ENCODE measurements around the gene CALHM5.

GRCh38 chr6:116572162-116572561, 60.7 kb downstream of the CALHM5 start:
- TF ChIP-seq, protein P1, sequence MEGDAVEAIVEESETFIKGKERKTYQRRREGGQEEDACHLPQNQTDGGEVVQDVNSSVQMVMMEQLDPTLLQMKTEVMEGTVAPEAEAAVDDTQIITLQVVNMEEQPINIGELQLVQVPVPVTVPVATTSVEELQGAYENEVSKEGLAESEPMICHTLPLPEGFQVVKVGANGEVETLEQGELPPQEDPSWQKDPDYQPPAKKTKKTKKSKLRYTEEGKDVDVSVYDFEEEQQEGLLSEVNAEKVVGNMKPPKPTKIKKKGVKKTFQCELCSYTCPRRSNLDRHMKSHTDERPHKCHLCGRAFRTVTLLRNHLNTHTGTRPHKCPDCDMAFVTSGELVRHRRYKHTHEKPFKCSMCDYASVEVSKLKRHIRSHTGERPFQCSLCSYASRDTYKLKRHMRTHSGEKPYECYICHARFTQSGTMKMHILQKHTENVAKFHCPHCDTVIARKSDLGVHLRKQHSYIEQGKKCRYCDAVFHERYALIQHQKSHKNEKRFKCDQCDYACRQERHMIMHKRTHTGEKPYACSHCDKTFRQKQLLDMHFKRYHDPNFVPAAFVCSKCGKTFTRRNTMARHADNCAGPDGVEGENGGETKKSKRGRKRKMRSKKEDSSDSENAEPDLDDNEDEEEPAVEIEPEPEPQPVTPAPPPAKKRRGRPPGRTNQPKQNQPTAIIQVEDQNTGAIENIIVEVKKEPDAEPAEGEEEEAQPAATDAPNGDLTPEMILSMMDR (conservative IDR thresholded peaks at IDR 0.05 in 1 of 2, IDR thresholded peaks at IDR 0.05 in 1 of 2; ENCODE audit: extremely low read depth in 1 of 2, insufficient read depth in 1 of 2, low read depth in 1 of 2, low read length in 2 of 2): no peak
- TF ChIP-seq EZH2 (IDR thresholded peaks at IDR 0.05; ENCODE audit: borderline replicate concordance, low read length): no peak

All from mammary epithelial cell (primary cell).